Measurements from ENCODE around the gene ESRRG.
"Not testable (repeated sequence)": the region's sequence is repeated elsewhere in the genome, so short reads cannot be mapped to it uniquely, and the experiment has no call there.

Gene ESRRG

DNA sequence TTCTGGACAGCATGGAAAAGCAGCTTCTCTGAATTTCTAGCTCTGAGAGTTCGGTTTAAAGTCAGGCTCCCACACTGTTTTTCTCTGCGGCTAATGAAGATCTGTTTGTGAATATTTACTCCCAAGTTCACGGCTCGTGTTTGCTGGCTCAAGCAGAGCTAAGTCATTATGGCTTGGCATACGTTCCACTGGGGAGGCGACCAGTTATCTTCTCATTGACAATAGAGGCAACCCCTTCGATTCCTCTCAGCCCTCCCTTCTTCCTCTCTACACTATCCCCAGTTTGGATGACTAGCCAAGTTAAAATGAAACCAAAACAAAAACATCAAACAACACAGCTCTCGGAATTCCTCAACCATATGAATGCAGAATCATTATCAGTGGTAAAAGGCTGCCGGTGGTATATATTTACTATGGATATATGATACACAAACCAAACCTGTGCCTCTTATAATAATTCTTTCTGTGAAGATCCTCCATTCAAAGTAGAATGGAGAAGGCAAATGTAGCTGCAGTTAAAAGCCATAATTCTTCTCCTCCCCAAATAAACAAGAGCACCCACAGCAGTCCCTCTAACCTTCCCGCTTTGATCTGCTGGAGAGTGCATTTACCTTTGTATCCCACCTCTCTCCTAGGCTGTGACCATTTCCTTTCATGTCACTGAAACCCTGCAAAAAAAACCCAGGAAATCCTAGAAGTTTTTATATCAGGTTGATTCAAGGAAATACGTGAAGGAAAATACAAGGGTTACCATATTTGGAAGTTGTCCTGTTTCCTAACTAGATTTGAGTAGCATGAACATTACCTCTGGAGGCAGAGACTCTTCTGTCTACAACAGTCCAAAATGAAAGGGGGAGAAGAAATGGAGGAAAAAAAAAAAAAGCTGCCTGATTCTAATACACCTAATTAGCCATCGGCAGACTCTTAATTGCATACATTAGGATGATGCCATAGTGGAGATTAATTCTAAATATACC, 191.7 kb downstream of the ESRRG start:
- Histone ChIP-seq H3K4me1 (ENCODE audit: insufficient read depth, low read length) (peaks cover 5% of the 10 kb centered on the region), H3K4me3 (ENCODE audit: low read depth in 1 of 2, low read length in 2 of 2) (peak overlapping the region; percentile 20 to 57), H3K9ac (ENCODE audit: low read length) (peak overlapping the region; percentile 46), H3K9me3 (ENCODE audit: low read length) (no peaks in the 10 kb centered on the region), H3K27me3 (ENCODE audit: control insufficient read depth in 1 of 2, insufficient read depth in 2 of 2, low read length in 2 of 2) (no peaks in the 10 kb centered on the region), H3K27ac (ENCODE audit: low read depth, low read length) (no peak overlapping the region), H3K36me3 (ENCODE audit: insufficient read depth, low read length) (no peaks in the 10 kb centered on the region)

GRCh38 chr1:216529851-216530250, 193.4 kb downstream of the ESRRG start:
- H3K9ac ChIP-seq (ENCODE audit: low read length); H3K36me3 ChIP-seq (ENCODE audit: insufficient read depth, low read length); H3K27me3 ChIP-seq (ENCODE audit: control insufficient read depth in 1 of 2, insufficient read depth in 2 of 2, low read length in 2 of 2); H3K27ac ChIP-seq (ENCODE audit: low read depth, low read length); H3K4me3 ChIP-seq (ENCODE audit: low read depth in 1 of 2, low read length in 2 of 2); H3K4me1 ChIP-seq (ENCODE audit: insufficient read depth, low read length); H3K9me3 ChIP-seq (ENCODE audit: low read length): not testable (repeated sequence)

DNA sequence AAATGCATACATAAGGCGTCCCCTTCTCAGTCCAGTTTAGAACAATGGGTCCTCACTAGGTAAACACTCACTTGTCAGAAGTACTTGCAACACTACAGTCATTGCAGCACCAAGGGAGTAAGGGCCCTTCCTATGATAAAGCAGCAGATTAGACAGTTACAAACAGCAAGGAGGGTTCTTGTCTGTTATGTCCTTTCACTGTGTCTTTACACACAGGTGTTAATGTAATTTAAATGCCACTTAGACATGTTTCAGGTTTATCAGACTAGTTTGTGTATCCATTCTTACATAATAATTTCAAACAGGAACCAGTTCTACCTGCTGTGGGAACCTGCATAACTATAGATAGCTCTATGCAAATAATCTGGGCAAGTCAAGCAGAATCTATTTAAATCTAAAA, 194.4 kb downstream of the ESRRG start:
- Histone ChIP-seq H3K27me3 (ENCODE audit: control insufficient read depth in 1 of 2, insufficient read depth in 2 of 2, low read length in 2 of 2) (no peaks in the 10 kb centered on the region), H3K4me3 (ENCODE audit: low read depth in 1 of 2, low read length in 2 of 2) (no peak overlapping the region), H3K27ac (ENCODE audit: low read depth, low read length) (no peak overlapping the region), H3K36me3 (ENCODE audit: insufficient read depth, low read length) (no peaks in the 10 kb centered on the region), H3K9ac (ENCODE audit: low read length) (no peak overlapping the region), H3K9me3 (ENCODE audit: low read length) (no peaks in the 10 kb centered on the region), H3K4me1 (ENCODE audit: insufficient read depth, low read length) (peaks cover 5% of the 10 kb centered on the region)

DNA sequence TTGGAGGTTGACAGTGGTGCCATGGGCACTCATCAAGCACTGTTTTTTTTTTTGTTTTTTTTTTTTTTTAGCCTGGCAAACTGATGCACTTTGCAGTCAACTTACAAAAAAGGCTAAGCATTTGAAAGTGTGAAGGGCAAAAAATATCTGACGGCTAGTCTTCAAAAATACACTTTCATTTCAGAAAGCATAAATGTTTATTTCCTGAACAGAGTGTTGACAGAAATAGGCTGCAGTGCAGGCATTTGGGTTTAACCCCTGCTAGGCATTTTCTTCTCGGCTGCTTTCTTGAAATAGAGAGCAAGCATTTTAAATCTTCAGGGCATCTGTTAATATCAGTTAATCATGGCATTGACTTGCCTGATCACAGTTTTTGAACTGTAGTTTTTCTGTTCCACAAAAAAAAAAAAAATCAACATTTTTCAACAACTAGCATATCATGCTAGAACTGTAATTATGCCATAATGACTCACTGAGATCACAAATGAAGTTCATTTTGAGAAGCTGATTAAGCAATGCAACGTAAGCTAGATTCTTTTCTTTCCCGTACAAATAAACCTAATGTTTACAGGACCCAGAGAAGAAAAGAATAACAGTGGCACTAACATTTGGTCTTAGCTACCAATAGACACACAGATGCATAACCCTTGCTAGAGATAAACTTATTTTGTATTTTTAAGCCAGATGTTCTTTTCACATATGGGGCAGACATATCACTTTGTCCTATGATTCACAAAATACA, 199.6 kb downstream of the ESRRG start:
- Histone ChIP-seq H3K9ac (ENCODE audit: low read length) (no peak overlapping the region), H3K4me1 (ENCODE audit: insufficient read depth, low read length) (no peaks in the 10 kb centered on the region), H3K27me3 (ENCODE audit: control insufficient read depth in 1 of 2, insufficient read depth in 2 of 2, low read length in 2 of 2) (no peaks in the 10 kb centered on the region), H3K36me3 (ENCODE audit: insufficient read depth, low read length) (no peaks in the 10 kb centered on the region), H3K4me3 (ENCODE audit: low read depth in 1 of 2, low read length in 2 of 2) (no peak overlapping the region), H3K9me3 (ENCODE audit: low read length) (no peaks in the 10 kb centered on the region), H3K27ac (ENCODE audit: low read depth, low read length) (no peak overlapping the region)

DNA sequence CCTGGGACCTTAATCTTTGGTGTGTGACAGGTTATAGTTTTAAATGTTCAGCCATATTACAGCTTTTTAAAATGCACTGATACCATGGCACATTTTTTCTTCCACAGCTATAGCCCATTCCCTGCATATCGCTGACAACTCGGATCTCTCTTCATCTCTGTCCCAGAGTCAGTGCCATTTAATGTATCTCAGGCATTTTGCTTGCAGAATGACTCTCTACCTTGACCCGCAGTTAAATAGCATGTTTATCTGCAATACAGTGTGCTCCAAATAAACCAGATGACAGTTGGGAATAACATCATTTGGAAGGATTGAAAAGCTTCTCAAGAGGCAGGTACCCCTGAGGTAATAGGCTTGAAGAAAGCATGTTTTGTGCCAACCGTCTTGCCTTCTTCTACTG, 200.2 kb downstream of the ESRRG start:
- Histone ChIP-seq H3K9me3 (ENCODE audit: low read length) (no peaks in the 10 kb centered on the region), H3K27me3 (ENCODE audit: control insufficient read depth in 1 of 2, insufficient read depth in 2 of 2, low read length in 2 of 2) (no peaks in the 10 kb centered on the region), H3K4me3 (ENCODE audit: low read depth in 1 of 2, low read length in 2 of 2) (no peak overlapping the region), H3K36me3 (ENCODE audit: insufficient read depth, low read length) (no peaks in the 10 kb centered on the region), H3K27ac (ENCODE audit: low read depth, low read length) (no peak overlapping the region), H3K4me1 (ENCODE audit: insufficient read depth, low read length) (no peaks in the 10 kb centered on the region), H3K9ac (ENCODE audit: low read length) (no peak overlapping the region)

DNA sequence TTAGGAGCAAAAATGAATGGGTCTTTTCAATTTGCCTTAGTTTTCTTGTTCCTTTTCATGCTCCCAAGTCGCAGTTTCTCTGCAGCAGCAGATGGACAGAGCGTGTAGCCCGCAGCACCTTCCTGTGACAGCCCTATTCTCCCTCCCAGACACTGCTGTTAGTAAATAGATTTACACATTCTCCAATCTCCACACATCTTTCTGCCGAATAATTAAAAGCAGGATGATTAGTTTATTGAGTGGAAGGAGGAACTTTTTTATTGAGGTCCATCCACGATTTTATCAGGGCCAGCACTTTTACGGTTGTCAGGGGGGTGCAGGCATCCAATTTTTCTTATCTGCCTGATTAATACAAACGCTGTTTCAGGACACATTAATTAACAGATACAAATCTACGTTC, 201.8 kb downstream of the ESRRG start:
- Histone ChIP-seq H3K27me3 (ENCODE audit: control insufficient read depth in 1 of 2, insufficient read depth in 2 of 2, low read length in 2 of 2) (no peaks in the 10 kb centered on the region), H3K4me3 (ENCODE audit: low read depth in 1 of 2, low read length in 2 of 2) (no peak overlapping the region), H3K9ac (ENCODE audit: low read length) (no peak overlapping the region), H3K27ac (ENCODE audit: low read depth, low read length) (no peak overlapping the region), H3K4me1 (ENCODE audit: insufficient read depth, low read length) (no peaks in the 10 kb centered on the region), H3K9me3 (ENCODE audit: low read length) (no peaks in the 10 kb centered on the region), H3K36me3 (ENCODE audit: insufficient read depth, low read length) (no peaks in the 10 kb centered on the region)

DNA sequence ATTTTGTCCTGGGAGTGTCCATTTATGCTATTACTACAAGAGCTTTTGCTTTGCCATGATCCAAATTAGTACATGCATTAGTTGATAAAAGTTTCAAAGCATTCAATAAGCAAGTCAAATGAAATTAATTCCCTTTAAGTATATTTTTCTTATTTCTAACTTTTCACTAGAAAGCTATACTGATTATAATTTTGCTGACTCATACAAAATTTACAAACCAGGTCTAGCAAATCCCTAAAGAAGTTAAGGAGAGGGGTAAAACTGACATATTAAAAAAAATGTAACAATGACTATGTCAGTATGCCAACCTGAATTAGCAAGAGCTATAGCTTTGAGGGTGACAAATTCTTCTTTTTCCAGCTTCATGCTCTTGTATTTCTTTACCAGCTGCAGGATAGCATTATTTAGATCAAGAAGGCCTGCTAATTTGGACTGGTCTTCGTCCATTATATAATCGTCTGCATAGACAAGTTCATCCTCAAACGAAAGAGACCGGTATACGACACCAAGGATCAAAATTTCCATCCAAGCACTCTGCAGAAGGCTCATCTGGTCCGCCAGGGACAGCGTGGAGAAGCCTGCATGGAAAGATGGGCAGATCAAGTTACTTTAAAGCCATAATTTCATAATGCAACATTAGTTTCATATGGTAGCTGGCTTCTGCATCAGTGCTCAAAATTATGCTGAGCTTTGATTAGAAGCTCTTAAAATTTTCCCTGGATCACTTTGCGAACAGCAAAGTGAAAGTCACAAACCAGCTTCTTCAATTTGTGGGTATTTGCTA, 204.2 kb downstream of the ESRRG start:
- Histone ChIP-seq H3K9me3 (ENCODE audit: low read length) (no peaks in the 10 kb centered on the region), H3K4me1 (ENCODE audit: insufficient read depth, low read length) (no peaks in the 10 kb centered on the region), H3K9ac (ENCODE audit: low read length) (no peak overlapping the region), H3K36me3 (ENCODE audit: insufficient read depth, low read length) (no peaks in the 10 kb centered on the region), H3K27me3 (ENCODE audit: control insufficient read depth in 1 of 2, insufficient read depth in 2 of 2, low read length in 2 of 2) (no peaks in the 10 kb centered on the region), H3K4me3 (ENCODE audit: low read depth in 1 of 2, low read length in 2 of 2) (no peak overlapping the region), H3K27ac (ENCODE audit: low read depth, low read length) (no peak overlapping the region)

- H3K36me3 ChIP-seq (ENCODE audit: insufficient read depth, low read length): no peaks in the 10 kb centered on the region
- H3K4me3 ChIP-seq (ENCODE audit: low read depth in 1 of 2, low read length in 2 of 2): no peak overlapping the region
- no peaks in the 10 kb centered on the region for H3K27me3 ChIP-seq (ENCODE audit: control insufficient read depth in 1 of 2, insufficient read depth in 2 of 2, low read length in 2 of 2)
- no peak overlapping the region for H3K27ac ChIP-seq (ENCODE audit: low read depth, low read length)
- H3K4me1 ChIP-seq (ENCODE audit: insufficient read depth, low read length): no peaks in the 10 kb centered on the region
- no peak overlapping the region for H3K9ac ChIP-seq (ENCODE audit: low read length)
- no peaks in the 10 kb centered on the region for H3K9me3 ChIP-seq (ENCODE audit: low read length)
Measured at GRCh38 chr1:216502528-216503162, 220.6 kb downstream of the ESRRG start.

GRCh38 chr1:216500273-216500967, 222.8 kb downstream of the ESRRG start:
- Histone ChIP-seq H3K9me3 (ENCODE audit: low read length) (no peaks in the 10 kb centered on the region), H3K36me3 (ENCODE audit: insufficient read depth, low read length) (no peaks in the 10 kb centered on the region), H3K27me3 (ENCODE audit: control insufficient read depth in 1 of 2, insufficient read depth in 2 of 2, low read length in 2 of 2) (no peaks in the 10 kb centered on the region), H3K4me3 (ENCODE audit: low read depth in 1 of 2, low read length in 2 of 2) (no peak overlapping the region), H3K27ac (ENCODE audit: low read depth, low read length) (no peak overlapping the region), H3K4me1 (ENCODE audit: insufficient read depth, low read length) (no peaks in the 10 kb centered on the region), H3K9ac (ENCODE audit: low read length) (no peak overlapping the region)

GRCh38 chr1:216499581-216500272, 223.5 kb downstream of the ESRRG start:
- H3K4me3 ChIP-seq (ENCODE audit: low read depth in 1 of 2, low read length in 2 of 2): no peak overlapping the region
- H3K9ac ChIP-seq (ENCODE audit: low read length): no peak overlapping the region
- H3K36me3 ChIP-seq (ENCODE audit: insufficient read depth, low read length): no peaks in the 10 kb centered on the region
- H3K27me3 ChIP-seq (ENCODE audit: control insufficient read depth in 1 of 2, insufficient read depth in 2 of 2, low read length in 2 of 2): no peaks in the 10 kb centered on the region
- no peak overlapping the region for H3K27ac ChIP-seq (ENCODE audit: low read depth, low read length)
- H3K9me3 ChIP-seq (ENCODE audit: low read length): no peaks in the 10 kb centered on the region
- H3K4me1 ChIP-seq (ENCODE audit: insufficient read depth, low read length): no peaks in the 10 kb centered on the region

Measured in muscle layer of colon (tissue), 2 donors.